GM21723 (cell line): ENCODE data around the gene MOGAT1.
A peak's percentile ranks its signal among the peaks of the same experiment; 100 is the strongest.
"Not testable (repeated sequence)": the region's sequence is repeated elsewhere in the genome, so short reads cannot be mapped to it uniquely, and the experiment has no call there.

ENCODE experiments used
- ATAC-seq: cut with Tn5 transposase; IDR thresholded peaks from one replicate; pipeline ENCODE4 v1.9.1; 2021; ENCODE audit warnings: mild to moderate bottlenecking, moderate library complexity; ENCODE audit not compliant: unreplicated experiment

Gene MOGAT1

GRCh38 chr2:222669353-222669752, 2.1 kb upstream of the MOGAT1 start:
- ATAC-seq, result no peak

GRCh38 chr2:222670191-222671038, 1.0 kb upstream of the MOGAT1 start:
- no peak for ATAC-seq

GRCh38 chr2:222672068-222672401, 577 bp downstream of the MOGAT1 start:
- no peak for ATAC-seq

- no peak for ATAC-seq
Observed at GRCh38 chr2:222673273-222673672, 1.8 kb downstream of the MOGAT1 start.

GRCh38 chr2:222673883-222674282, 2.4 kb downstream of the MOGAT1 start:
- ATAC-seq, result no peak

GRCh38 chr2:222677981-222678380, 6.5 kb downstream of the MOGAT1 start:
- ATAC-seq, result no peak

- ATAC-seq, result no peak
Observed at GRCh38 chr2:222683805-222684204, 12.3 kb downstream of the MOGAT1 start.

- no peak for ATAC-seq
Observed at GRCh38 chr2:222686086-222686750, 14.8 kb downstream of the MOGAT1 start.

GRCh38 chr2:222688917-222689316, 17.5 kb downstream of the MOGAT1 start:
- no peak for ATAC-seq

GRCh38 chr2:222689322-222689721, 17.9 kb downstream of the MOGAT1 start:
- ATAC-seq, result no peak

GRCh38 chr2:222690564-222691200, 19.2 kb downstream of the MOGAT1 start:
- ATAC-seq, result peak; percentile 96

GRCh38 chr2:222693413-222693812, 22.0 kb downstream of the MOGAT1 start:
- not testable (repeated sequence) for ATAC-seq

- peak; percentile 62 for ATAC-seq
Observed at GRCh38 chr2:222693837-222694236, 22.4 kb downstream of the MOGAT1 start.

- no peak for ATAC-seq
Observed at GRCh38 chr2:222698276-222698675, 26.8 kb downstream of the MOGAT1 start.

- no peak for ATAC-seq
Observed at GRCh38 chr2:222701233-222701632, 29.8 kb downstream of the MOGAT1 start.

- ATAC-seq, result peak; percentile 68
Observed at GRCh38 chr2:222701721-222702131, 30.3 kb downstream of the MOGAT1 start.

- no peak for ATAC-seq
Observed at GRCh38 chr2:222703091-222703490, 31.6 kb downstream of the MOGAT1 start.

- no peak for ATAC-seq
Observed at GRCh38 chr2:222703886-222704285, 32.4 kb downstream of the MOGAT1 start.

- no peak for ATAC-seq
Observed at GRCh38 chr2:222706616-222707015, 35.2 kb downstream of the MOGAT1 start.

- ATAC-seq, result no peak
Observed at GRCh38 chr2:222707102-222707688, 35.7 kb downstream of the MOGAT1 start.

GRCh38 chr2:222707689-222708273, 36.3 kb downstream of the MOGAT1 start:
- ATAC-seq, result peak; percentile 6
